K562 (cell line): ENCODE measurements around the gene RETREG2. TPM values are rescaled to one million over a fixed set of nuclear protein-coding genes. Genes with fewer than 3 reads are reported as not detected.

Experiments used
- CAMTA2 ChIP-seq: fragments of 250-450 bp; sonication (Bioruptor Pico); conservative IDR thresholded peaks from 2 replicates; pipeline ENCODE4 v1.5.1; 2022
- EP400 ChIP-seq: fragments of 450-650 bp; IDR thresholded peaks from 2 replicates; pipeline ENCODE4 v1.6.1; 2017; ENCODE audit warnings: antibody characterized with exemption, mild to moderate bottlenecking, moderate library complexity
- ILK ChIP-seq: fragments of 450-650 bp; IDR thresholded peaks from 2 replicates; pipeline ENCODE4 v1.6.1; 2016; ENCODE audit warnings: missing genetic modification characterization, low read depth, mild to moderate bottlenecking, missing compliant biosample characterization, moderate library complexity, borderline replicate concordance
- MBD2 ChIP-seq: sonication (generic); IDR thresholded peaks from 2 replicates; pipeline ENCODE4 v1.6.1; 2016; ENCODE audit warnings: low read depth, borderline replicate concordance
- MXD1 ChIP-seq: fragments of 250-450 bp; sonication (Bioruptor Pico); IDR thresholded peaks from 2 replicates; pipeline ENCODE4 v1.8.0; 2021; ENCODE audit warnings: borderline replicate concordance, mild to moderate bottlenecking, moderate library complexity; ENCODE audit not compliant: poor library complexity, severe bottlenecking
- NFE2L1 ChIP-seq: fragments of 450-650 bp; IDR thresholded peaks from 2 replicates; pipeline ENCODE4 v1.6.1; 2016; ENCODE audit warnings: missing genetic modification characterization, low read depth, mild to moderate bottlenecking, missing compliant biosample characterization, moderate library complexity, borderline replicate concordance
- NR4A1 ChIP-seq, 2 experiments: fragments of 250-450 bp in 1 of 2; fragments of 450-650 bp in 1 of 2; sonication (Bioruptor Pico) in 1 of 2; IDR thresholded peaks; 2 replicates each; pipeline versions ENCODE4 v1.4.0 to v1.6.1; 2016 to 2020; ENCODE audit warnings: mild to moderate bottlenecking in 2 of 2, missing compliant biosample characterization in 1 of 2, missing genetic modification characterization in 1 of 2, moderate library complexity in 1 of 2
- RBM34 ChIP-seq: fragments of 200-400 bp; formaldehyde crosslinking; IDR thresholded peaks from 2 replicates; pipeline ENCODE4 v1.6.1; 2018; ENCODE audit warnings: low read length, borderline replicate concordance; ENCODE audit not compliant: insufficient read depth
- RFX5 ChIP-seq: IDR thresholded peaks from 2 replicates; pipeline ENCODE4 v1.6.1; 2011; ENCODE audit warnings: low read depth, mild to moderate bottlenecking, improper control_type of control experiment, low read length
- RHOXF2B ChIP-seq: fragments of 250-450 bp; sonication (Bioruptor Pico); conservative IDR thresholded peaks from 2 replicates; pipeline ENCODE4 v1.5.1; 2021
- SREBF2 ChIP-seq: sonication (generic); formaldehyde crosslinking; IDR thresholded peaks from 2 replicates; pipeline ENCODE4 v1.4.0; 2020; ENCODE audit warnings: mild to moderate bottlenecking, missing genetic modification reagents
- THRAP3 ChIP-seq: fragments of 450-650 bp; IDR thresholded peaks from 2 replicates; pipeline ENCODE4 v1.6.1; 2016; ENCODE audit warnings: mild to moderate bottlenecking, inconsistent platforms, borderline replicate concordance
- UBTF ChIP-seq, 2 experiments: IDR thresholded peaks; 2 replicates each; pipeline ENCODE4 v1.6.1; 2012; ENCODE audit warnings: improper control_type of control experiment in 2 of 2, low read depth in 2 of 2, low read length in 2 of 2, borderline replicate concordance in 1 of 2
- XRCC5 ChIP-seq: fragments of 200-400 bp; formaldehyde crosslinking; IDR thresholded peaks from 2 replicates; pipeline ENCODE4 v1.6.1; 2017; ENCODE audit warnings: low read depth, mild to moderate bottlenecking, low read length
- ZBTB7A ChIP-seq: IDR thresholded peaks from 2 replicates; pipeline ENCODE4 v1.6.1; 2011; ENCODE audit warnings: low read depth, mild to moderate bottlenecking, low read length, moderate library complexity, borderline replicate concordance; ENCODE audit not compliant: control insufficient read depth
- ZFPM2 ChIP-seq: fragments of 250-450 bp; sonication (Bioruptor Pico); IDR thresholded peaks from 2 replicates; pipeline ENCODE4 v1.5.1; 2022; ENCODE audit warnings: mild to moderate bottlenecking
- polyA plus RNA-seq, 8 experiments: library from polyadenylated mRNA; depleted of rRNA in 4 of 8; stranded (reverse) in 5 of 8; unstranded in 3 of 8; fragments of >200 nt; fragmentation: Nextera tagmentation in 2 of 8; fragmentation: Illumina TruSeq in 1 of 8; extraction: Ambion mirVana in 2 of 8; extraction: Trizol in 1 of 8; gene quantifications; 2 replicates each; pipeline versions ENCODE4 v1.2.1 to v1.2.3, GENCODE V29; 2011 to 2014; ENCODE audit warnings: inconsistent platforms in 1 of 8, missing spikeins in 1 of 8
- total RNA-seq, 7 experiments: library from RNA; depleted of rRNA in 6 of 7; stranded (reverse); fragments of >200 nt in 6 of 7; fragmentation: Illumina TruSeq in 2 of 7; extraction: Trizol in 2 of 7; gene quantifications; 2 replicates each; pipeline versions ENCODE4 v1.2.1 to v1.2.3, GENCODE V29; 2011 to 2021; ENCODE audit warnings: low replicate concordance in 1 of 7
- TF ChIP-seq, protein P1 (sequence below): fragments of 150-350 bp; conservative IDR thresholded peaks from 2 replicates; pipeline ENCODE4 v1.6.1; 2014; ENCODE audit warnings: low read length
- TF ChIP-seq, protein P2 (sequence below): IDR thresholded peaks from 3 replicates; pipeline ENCODE4 v1.6.1; 2011; ENCODE audit warnings: borderline replicate concordance, mild to moderate bottlenecking, moderate library complexity; ENCODE audit not compliant: insufficient read length; ENCODE audit errors: extremely low read depth

The RETREG2 gene
- total and polyA plus RNA-seq, 9 of the 15 experiments (the other 6 are each of a cell fraction or from before 2014, with no cell fraction given): 4.9 to 40.1 (median 19.2) TPM

DNA sequence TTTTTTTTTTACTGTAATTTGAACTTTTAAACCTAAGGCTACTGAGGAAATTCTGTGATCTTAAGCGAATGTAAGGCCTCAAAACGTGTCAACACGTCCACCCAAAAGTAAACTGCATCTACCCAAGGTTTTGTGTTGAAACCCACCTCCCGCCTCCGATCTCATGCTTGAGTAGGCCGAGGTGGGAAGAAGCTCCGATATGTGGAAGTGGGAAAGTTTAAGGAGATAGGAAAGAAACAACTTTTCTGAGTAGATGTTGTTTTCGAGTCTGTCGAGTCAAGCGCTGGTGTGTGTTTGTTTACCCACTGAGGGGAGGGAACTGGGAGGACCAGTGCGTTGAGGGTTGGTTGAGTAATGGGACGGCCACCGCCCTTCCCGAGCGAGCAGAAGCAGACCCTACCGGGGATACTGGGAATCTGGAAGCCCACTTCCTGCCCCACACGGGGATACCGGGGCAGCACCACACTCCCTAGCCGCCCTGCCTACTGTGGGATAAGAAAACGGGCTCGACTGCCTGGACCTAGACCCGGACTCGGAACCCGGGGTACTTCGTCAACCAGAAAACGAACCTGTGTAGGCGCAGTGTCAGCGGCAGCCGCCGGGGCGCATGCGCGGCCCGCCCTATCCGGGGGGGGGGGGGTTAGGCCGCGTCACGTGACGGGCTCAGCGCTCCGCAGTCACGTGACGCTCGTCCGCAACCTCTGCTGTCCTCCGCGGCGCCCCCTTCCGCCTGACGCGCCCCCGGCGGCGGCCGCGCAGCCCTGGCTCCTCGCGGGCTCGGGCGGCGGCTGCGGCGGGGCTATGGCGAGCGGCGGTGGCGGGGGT lies at the start of gene RETREG2 (continued):
- TF ChIP-seq UBTF (IDR thresholded peaks at IDR 0.05; ENCODE audit: borderline replicate concordance in 1 of 2, low read depth in 2 of 2, low read length in 2 of 2) (peak in 1 of 2 experiments; percentile 26; a peak in 1 of 4 replicates), NR4A1 (CRISPR knock-in tag; IDR thresholded peaks at IDR 0.05) (no peak), NR4A1 (tag; IDR thresholded peaks at IDR 0.05) (no peak), MXD1 (CRISPR knock-in tag) (no peak), ILK (no peak), RBM34 (no peak), NFE2L1 (tag) (no peak), RFX5 (no peak), XRCC5 (no peak), ZBTB7A (peak; percentile 65; the same call in 1 of the 2 replicates), EP400 (peak; percentile 92), ZFPM2 (CRISPR knock-in tag) (no peak), MBD2 (no peak), RHOXF2B (no peak), CAMTA2 (no peak), SREBF2 (no peak), THRAP3 (no peak)
- TF ChIP-seq, protein P1, sequence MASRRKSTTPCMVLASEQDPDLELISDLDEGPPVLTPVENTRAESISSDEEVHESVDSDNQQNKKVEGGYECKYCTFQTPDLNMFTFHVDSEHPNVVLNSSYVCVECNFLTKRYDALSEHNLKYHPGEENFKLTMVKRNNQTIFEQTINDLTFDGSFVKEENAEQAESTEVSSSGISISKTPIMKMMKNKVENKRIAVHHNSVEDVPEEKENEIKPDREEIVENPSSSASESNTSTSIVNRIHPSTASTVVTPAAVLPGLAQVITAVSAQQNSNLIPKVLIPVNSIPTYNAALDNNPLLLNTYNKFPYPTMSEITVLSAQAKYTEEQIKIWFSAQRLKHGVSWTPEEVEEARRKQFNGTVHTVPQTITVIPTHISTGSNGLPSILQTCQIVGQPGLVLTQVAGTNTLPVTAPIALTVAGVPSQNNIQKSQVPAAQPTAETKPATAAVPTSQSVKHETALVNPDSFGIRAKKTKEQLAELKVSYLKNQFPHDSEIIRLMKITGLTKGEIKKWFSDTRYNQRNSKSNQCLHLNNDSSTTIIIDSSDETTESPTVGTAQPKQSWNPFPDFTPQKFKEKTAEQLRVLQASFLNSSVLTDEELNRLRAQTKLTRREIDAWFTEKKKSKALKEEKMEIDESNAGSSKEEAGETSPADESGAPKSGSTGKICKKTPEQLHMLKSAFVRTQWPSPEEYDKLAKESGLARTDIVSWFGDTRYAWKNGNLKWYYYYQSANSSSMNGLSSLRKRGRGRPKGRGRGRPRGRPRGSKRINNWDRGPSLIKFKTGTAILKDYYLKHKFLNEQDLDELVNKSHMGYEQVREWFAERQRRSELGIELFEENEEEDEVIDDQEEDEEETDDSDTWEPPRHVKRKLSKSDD: no peak
- TF ChIP-seq, protein P2, sequence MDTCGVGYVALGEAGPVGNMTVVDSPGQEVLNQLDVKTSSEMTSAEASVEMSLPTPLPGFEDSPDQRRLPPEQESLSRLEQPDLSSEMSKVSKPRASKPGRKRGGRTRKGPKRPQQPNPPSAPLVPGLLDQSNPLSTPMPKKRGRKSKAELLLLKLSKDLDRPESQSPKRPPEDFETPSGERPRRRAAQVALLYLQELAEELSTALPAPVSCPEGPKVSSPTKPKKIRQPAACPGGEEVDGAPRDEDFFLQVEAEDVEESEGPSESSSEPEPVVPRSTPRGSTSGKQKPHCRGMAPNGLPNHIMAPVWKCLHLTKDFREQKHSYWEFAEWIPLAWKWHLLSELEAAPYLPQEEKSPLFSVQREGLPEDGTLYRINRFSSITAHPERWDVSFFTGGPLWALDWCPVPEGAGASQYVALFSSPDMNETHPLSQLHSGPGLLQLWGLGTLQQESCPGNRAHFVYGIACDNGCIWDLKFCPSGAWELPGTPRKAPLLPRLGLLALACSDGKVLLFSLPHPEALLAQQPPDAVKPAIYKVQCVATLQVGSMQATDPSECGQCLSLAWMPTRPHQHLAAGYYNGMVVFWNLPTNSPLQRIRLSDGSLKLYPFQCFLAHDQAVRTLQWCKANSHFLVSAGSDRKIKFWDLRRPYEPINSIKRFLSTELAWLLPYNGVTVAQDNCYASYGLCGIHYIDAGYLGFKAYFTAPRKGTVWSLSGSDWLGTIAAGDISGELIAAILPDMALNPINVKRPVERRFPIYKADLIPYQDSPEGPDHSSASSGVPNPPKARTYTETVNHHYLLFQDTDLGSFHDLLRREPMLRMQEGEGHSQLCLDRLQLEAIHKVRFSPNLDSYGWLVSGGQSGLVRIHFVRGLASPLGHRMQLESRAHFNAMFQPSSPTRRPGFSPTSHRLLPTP: no peak
